ENCODE data around the gene TIMM23.
"Not testable (repeated sequence)": the region's sequence is repeated elsewhere in the genome, so short reads cannot be mapped to it uniquely, and the experiment has no call there.

TIMM23 gene, protein sequence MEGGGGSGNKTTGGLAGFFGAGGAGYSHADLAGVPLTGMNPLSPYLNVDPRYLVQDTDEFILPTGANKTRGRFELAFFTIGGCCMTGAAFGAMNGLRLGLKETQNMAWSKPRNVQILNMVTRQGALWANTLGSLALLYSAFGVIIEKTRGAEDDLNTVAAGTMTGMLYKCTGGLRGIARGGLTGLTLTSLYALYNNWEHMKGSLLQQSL

GRCh38 chr10:45972106-45972812 lies at the start of gene TIMM23:
Gene TIMM23, plus strand, starts transcription at chr10:45972489. Its CDS starts 136 bp downstream, at chr10:45972625.
- peak within 1 kb of the TSS; percentile 79 for H3K4me3 ChIP-seq (ENCODE audit: low read depth, low read length)
- peak; percentile 63 for DNase-seq (ENCODE audit: low read depth)

DNA sequence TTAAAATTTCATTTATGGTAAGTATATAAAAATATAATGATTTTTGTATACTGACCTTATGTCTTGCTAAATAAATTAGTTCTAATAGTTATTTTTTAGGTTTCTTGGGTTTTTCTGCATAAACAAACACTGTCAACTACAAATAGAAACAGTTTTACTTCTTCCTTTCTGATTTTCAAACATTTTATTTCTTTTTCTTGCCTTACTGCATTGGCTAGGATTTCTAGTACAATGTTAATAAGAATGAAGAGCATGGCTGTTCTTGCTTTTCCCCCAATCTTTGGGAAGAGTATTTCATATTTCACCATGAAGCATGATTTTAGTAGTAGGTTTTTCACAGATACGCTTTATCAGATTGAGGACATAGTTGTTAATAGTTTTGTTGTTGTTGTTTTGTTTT lies 45.5 kb upstream of the TIMM23 start:
- not testable (repeated sequence) for DNase-seq (ENCODE audit: low read depth); H3K4me3 ChIP-seq (ENCODE audit: low read depth, low read length)

DNA sequence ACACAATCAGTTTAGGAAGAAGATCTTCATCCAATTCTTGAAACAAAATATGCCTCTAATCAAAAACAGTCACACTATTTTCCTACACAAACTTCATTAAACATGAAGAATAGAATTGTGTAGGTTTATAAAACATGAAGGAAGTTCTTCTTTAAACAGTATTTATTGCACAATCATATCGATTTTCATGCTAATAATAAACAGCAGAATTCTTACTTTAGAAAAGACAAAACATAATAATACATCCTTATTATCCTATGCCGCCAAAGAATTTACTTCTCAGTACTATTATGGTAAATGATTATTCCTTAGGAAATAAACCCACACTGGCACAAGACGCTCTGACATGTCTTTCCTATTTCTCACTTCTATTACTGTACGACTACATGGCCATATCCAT lies 41.0 kb upstream of the TIMM23 start:
- not testable (repeated sequence) for H3K4me3 ChIP-seq (ENCODE audit: low read depth, low read length); DNase-seq (ENCODE audit: low read depth)

- H3K4me3 ChIP-seq (ENCODE audit: low read depth, low read length); DNase-seq (ENCODE audit: low read depth): not testable (repeated sequence)
Measured at GRCh38 chr10:45934788-45935187, 37.5 kb upstream of the TIMM23 start.

- not testable (repeated sequence) for H3K4me3 ChIP-seq (ENCODE audit: low read depth, low read length); DNase-seq (ENCODE audit: low read depth)
Measured at GRCh38 chr10:45939176-45939697, 33.1 kb upstream of the TIMM23 start.

- DNase-seq (ENCODE audit: low read depth); H3K4me3 ChIP-seq (ENCODE audit: low read depth, low read length): not testable (repeated sequence)
Measured at GRCh38 chr10:45941196-45941595, 31.1 kb upstream of the TIMM23 start.

DNA sequence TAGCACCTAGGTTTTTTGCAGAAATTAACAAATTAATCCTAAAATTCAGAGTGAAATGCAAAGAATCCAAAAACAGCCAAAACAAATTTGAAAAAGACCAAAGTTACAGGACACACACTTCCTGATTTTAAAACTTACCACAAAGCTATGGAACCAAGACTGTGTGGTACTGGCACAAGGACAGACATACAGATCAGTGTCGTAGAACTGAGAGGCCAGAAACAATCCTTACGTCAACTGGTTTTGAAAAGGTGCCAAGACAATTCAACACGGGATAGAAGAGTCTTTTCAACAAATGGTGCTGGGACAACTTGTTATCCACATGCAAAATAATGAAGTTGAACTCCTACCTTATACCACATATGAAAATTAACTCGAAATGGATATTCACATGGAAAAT lies 26.8 kb upstream of the TIMM23 start:
- DNase-seq (ENCODE audit: low read depth); H3K4me3 ChIP-seq (ENCODE audit: low read depth, low read length): not testable (repeated sequence)

DNA sequence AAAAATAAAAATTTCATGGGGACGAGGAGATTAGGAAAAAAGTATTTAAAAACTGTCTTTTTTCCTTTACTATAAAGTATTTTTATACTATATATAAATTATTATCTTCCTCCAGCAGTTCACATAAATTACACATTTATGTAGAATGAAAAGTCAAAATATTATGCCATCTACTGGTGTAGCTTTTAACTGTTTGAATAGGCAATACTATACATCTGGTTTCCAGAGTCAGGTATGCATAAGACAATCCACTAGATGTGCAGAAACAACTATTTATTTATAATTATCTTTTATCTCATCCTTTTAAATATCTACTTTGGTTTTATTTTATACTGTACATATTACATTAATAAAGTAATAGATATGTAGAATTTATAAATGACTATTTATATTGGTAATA lies 24.9 kb upstream of the TIMM23 start:
- DNase-seq (ENCODE audit: low read depth); H3K4me3 ChIP-seq (ENCODE audit: low read depth, low read length): not testable (repeated sequence)
- TF ChIP-seq, protein P1, sequence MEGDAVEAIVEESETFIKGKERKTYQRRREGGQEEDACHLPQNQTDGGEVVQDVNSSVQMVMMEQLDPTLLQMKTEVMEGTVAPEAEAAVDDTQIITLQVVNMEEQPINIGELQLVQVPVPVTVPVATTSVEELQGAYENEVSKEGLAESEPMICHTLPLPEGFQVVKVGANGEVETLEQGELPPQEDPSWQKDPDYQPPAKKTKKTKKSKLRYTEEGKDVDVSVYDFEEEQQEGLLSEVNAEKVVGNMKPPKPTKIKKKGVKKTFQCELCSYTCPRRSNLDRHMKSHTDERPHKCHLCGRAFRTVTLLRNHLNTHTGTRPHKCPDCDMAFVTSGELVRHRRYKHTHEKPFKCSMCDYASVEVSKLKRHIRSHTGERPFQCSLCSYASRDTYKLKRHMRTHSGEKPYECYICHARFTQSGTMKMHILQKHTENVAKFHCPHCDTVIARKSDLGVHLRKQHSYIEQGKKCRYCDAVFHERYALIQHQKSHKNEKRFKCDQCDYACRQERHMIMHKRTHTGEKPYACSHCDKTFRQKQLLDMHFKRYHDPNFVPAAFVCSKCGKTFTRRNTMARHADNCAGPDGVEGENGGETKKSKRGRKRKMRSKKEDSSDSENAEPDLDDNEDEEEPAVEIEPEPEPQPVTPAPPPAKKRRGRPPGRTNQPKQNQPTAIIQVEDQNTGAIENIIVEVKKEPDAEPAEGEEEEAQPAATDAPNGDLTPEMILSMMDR (IDR thresholded peaks at IDR 0.05; ENCODE audit: control insufficient read depth, extremely low read depth, insufficient read depth): 0 out of 2 replicates have a peak, but pooled peaks have one; percentile 3

DNA sequence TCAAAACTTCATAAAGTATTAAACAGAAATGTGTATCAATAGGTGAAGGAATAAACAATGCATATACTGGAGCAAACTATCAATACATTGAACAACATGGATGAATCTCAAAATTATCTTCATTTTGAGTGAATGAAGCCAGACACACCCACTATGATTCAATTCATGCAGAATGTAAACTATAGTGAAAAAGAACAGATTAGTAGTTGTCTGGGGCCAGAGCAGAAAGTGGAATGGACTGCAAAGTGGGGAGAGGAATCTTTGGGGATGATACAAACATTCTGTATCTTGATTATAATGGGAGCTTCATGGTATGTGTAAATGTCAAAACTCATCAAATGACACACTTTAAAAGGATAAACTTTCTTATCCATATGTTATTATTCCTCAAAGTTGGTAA lies 23.5 kb upstream of the TIMM23 start:
- not testable (repeated sequence) for DNase-seq (ENCODE audit: low read depth); H3K4me3 ChIP-seq (ENCODE audit: low read depth, low read length)

DNA sequence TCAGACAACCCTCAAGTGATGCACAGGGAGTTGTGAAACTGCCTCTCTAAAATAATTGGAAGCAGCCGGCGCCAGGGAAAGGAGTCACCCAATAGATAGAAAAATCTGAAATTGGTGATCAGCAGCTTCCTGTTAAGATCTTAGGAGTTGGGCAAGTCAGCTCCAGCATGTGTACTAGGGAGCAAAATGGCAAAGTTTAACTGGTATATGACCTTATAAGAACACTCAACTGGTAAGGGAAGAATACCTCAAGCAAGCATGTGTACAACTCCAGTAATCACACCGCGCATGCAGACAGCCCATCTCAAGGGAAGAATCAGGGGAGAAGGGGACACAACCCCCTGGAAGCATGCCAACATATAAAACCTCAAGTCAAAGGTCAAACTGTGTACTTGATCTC lies 17.9 kb upstream of the TIMM23 start:
- not testable (repeated sequence) for DNase-seq (ENCODE audit: low read depth); H3K4me3 ChIP-seq (ENCODE audit: low read depth, low read length)

DNA sequence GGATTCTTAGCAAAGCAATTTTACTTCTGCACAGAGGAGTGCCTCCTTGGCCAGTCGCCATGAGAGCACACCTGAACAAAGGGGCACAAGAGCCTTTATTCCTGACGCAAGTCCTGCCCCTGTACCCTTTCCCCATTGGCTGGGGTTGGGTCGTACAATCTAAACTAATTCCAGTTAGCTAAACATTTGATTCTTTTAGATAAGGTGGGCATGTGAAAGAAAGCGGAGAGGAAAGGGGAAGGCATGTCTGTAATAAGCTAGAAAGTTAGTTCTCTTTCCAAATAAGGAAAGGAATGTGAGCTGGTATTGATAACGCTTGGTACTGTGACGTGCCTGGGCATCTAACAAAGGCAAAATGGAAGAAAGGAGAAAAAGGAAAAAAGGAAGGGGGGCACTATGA lies 15.7 kb upstream of the TIMM23 start:
- H3K4me3 ChIP-seq (ENCODE audit: low read depth, low read length); DNase-seq (ENCODE audit: low read depth): not testable (repeated sequence)

DNA sequence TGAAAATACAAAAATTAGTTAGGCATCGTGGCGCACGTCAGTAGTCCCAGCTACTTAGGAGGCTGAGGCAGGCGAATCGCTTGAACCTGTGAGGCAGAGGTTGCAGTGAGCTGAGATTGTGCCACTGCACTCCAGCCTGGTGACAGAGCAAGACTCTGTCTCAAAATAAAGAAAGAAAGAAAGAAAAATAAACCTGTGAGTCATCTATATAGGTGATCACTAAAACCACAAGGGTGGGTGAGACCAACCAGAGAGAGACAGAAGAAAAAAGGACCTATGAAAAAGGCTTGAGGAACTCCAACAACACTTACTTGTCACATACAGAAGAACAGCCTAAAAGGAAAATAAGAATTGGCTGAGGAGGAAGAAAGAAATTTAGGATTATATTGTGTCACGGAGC lies 14.4 kb upstream of the TIMM23 start:
- not testable (repeated sequence) for DNase-seq (ENCODE audit: low read depth)

GRCh38 chr10:45962686-45963452 lies 9.4 kb upstream of the TIMM23 start:
- not testable (repeated sequence) for H3K4me3 ChIP-seq (ENCODE audit: low read depth, low read length); DNase-seq (ENCODE audit: low read depth)

More for the DNA sequence above, 14.4 kb upstream of the TIMM23 start:
- not testable (repeated sequence) for H3K4me3 ChIP-seq (ENCODE audit: low read depth, low read length)

DNA sequence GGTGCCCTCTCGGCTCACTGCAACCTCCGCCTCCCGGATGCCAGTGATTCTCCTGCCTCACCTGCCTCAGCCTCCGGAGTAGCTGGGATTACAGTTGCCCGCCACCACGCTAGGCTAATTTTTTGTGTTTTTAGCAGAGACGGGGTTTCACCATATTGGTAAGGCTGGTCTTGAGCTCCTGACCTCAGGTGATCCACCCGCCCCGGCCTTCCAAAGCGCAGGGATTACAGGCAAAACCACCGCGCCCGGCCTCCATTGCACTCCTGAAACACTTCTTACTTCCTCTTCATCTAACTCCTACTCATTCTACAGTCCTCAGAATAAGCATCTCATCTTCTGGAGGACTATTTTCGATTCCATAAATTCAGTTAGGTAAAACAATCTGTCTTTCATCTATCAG lies 1.3 kb upstream of the TIMM23 start:
- peak overlapping the region; percentile 79 for H3K4me3 ChIP-seq (ENCODE audit: low read depth, low read length)
- not testable (repeated sequence) for DNase-seq (ENCODE audit: low read depth)

DNA sequence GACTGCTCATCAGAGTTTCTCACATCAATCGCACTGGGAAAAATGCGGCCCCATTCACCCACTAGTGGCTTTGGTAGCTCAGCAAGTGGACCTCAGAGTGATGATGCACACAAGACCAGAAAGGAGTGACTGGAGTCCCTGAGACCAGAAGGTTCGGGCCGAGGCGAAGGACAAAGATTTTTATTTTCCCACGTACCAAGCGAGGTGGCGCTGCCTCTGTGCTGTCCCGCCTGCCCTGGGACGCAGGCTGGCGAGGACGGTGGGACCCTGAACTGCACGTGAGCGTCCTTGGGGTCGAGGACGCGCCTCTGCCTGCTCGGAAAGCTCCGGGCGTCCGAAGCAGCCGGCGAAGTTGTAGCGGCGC lies 565 bp upstream of the TIMM23 start:
- not testable (repeated sequence) for DNase-seq (ENCODE audit: low read depth)
- peak overlapping the region; percentile 79 for H3K4me3 ChIP-seq (ENCODE audit: low read depth, low read length)

- H3K4me3 ChIP-seq (ENCODE audit: low read depth, low read length): peak overlapping the region; percentile 79
- DNase-seq (ENCODE audit: low read depth): not testable (repeated sequence)
Measured at GRCh38 chr10:45972813-45973169, 502 bp downstream of the TIMM23 start.

DNA sequence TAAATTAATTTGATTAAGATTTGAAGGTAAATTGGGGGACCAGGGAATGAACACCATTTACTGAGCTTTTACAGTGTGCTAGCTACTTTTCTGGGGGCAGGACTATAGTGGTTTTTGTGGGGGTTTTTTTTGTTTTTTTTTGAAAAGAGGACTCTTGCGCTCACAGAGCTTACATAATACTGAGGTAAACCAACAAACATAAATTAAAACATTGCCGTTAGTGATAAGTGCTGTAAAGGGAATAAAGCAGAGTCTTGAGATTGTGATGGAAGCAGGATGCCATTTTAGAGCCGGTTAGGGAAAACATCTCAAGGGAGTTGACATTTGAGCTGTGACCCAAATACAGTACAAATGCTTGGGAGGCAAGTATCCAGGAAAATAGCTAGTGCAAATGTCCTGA lies 1.8 kb downstream of the TIMM23 start:
- DNase-seq (ENCODE audit: low read depth): not testable (repeated sequence)
- H3K4me3 ChIP-seq (ENCODE audit: low read depth, low read length): peak overlapping the region; percentile 79; the same call in 1 of the 2 replicates

GRCh38 chr10:45978554-45978953 lies 6.3 kb downstream of the TIMM23 start:
- DNase-seq (ENCODE audit: low read depth); H3K4me3 ChIP-seq (ENCODE audit: low read depth, low read length): not testable (repeated sequence)

Data from LNCaP clone FGC (cell line).